Pancreas (tissue), 10 donors: ENCODE measurements around the gene GSG1L. TPM values are rescaled to one million over a fixed set of nuclear protein-coding genes. Genes with fewer than 3 reads are reported as not detected.

Experiments used
- ATAC-seq, 4 donors: fragments of 200-7000 bp; cut with Tn5 transposase; one replicate each; pipeline versions ENCODE4 v1.8.0 to v1.9.1; 2020; ENCODE audit warnings: mild to moderate bottlenecking in 4 of 4, moderate library complexity in 4 of 4
- DNase-seq, 6 donors: peaks; one replicate each; pipeline ENCODE4 v3.0.0-alpha.2; 2020
- FAIRE-seq: peaks from 2 replicates; lab custom pipeline; 2012; peaks lifted over from hg19 to GRCh38; lab: Jason Lieb, UNC
- H3K27ac ChIP-seq, 4 donors: fragments of 200-600 bp; sonication (generic); 1 replicate in 3 of 4; 2 replicates in 1 of 4; pipeline versions ENCODE4 v1.5.0 to v1.8.0; 2020
- H3K27me3 ChIP-seq, 4 donors: fragments of 200-600 bp; one replicate each; pipeline ENCODE4 v1.8.0; 2021
- H3K36me3 ChIP-seq, 3 donors: fragments of 200-600 bp; sonication (generic) in 1 of 3; one replicate each; pipeline versions ENCODE4 v1.5.0 to v1.8.0; 2020 to 2021
- H3K4me1 ChIP-seq, 3 donors: fragments of 200-600 bp; one replicate each; pipeline ENCODE4 v1.8.0; 2021
- H3K4me3 ChIP-seq, 4 donors: fragments of 200-600 bp; sonication (generic) in 2 of 4; one replicate each; pipeline versions ENCODE4 v1.5.0 to v1.8.0; 2020 to 2021
- H3K9me3 ChIP-seq, 4 donors: fragments of 200-600 bp; one replicate each; pipeline ENCODE4 v1.8.0; 2021
- CTCF ChIP-seq, 4 donors: fragments of 200-600 bp; sonication (generic) in 3 of 4; IDR thresholded peaks; one replicate each; pipeline versions ENCODE4 v1.5.0 to v1.8.0; 2021; ENCODE audit warnings: antibody characterized with exemption in 4 of 4
- WGBS, 2 donors: extraction: QIAGEN DNeasy Blood & Tissue Kit; methylation state at CpG; one replicate each; pipeline ENCODE4 v1.1.7; 2013; 5-methylcytosine and 5-hydroxymethylcytosine counted together
- intact Hi-C, 3 donors: fragments of 100-400 bp; cut with DNase I; formaldehyde crosslinking; loops; one replicate each; pipeline versions ENCODE4 v1.11.1 to v1.14.2; 2022
- polyA plus RNA-seq, 2 donors: library from polyadenylated mRNA; stranded (reverse); fragments of 200-250 nt; gene quantifications; one replicate each; pipeline ENCODE4 v1.2.3, GENCODE V29; 2013
- total RNA-seq, 6 donors: library from RNA; stranded (reverse); fragmentation: NEBNext Ultra II Directional in 4 of 6; extraction: Animal tissue kit (Norgen Biotek cat#: 25700) in 4 of 6; gene quantifications; one replicate each; pipeline versions ENCODE4 v1.2.1 to v1.2.4, GENCODE V29; 2021 to 2023
- donor health status: healthy with polysubstance abuse.
- donor health status: DM: no; HTN: no; CAD: no; lungs with moderate emphysema.
- donor health status: DM: no; HTN: no; CAD: no.
- donor health status: control.
- donor health status: control.
- donor health status: Bipolar disorder and iron deficiency.
- donor health status: DM: yes; HTN: yes; CAD: no.
- donor health status: DM: no; HTN: no; CAD: no.
- donor health status: DM: no; HTN: no; CAD: no.
- donor health status: DM: yes; HTN: yes; CAD: no.

Gene GSG1L
- total and polyA plus RNA-seq, 8 donors = 0.02 to 0.12 TPM; not detected in 6

GRCh38 chr16:27767081-27767480, 296.4 kb downstream of the GSG1L start:
- 93 to 96% methylated on average over 7 of the region's 7 CpGs for WGBS, 2 donors
- no peak overlapping the region for H3K4me3 ChIP-seq
- H3K9me3 ChIP-seq = no peaks in the 10 kb centered on the region
- ATAC-seq (no peak), DNase-seq (no peak), FAIRE-seq (no peak)
- H3K27ac ChIP-seq = no peak overlapping the region
- no peak for TF ChIP-seq CTCF (IDR thresholded peaks at IDR 0.05)
- H3K4me1 ChIP-seq = no peaks in the 10 kb centered on the region
- intact Hi-C loops = no loop called here
- H3K27me3 ChIP-seq = no peaks in the 10 kb centered on the region
- H3K36me3 ChIP-seq = peaks cover 0 to 32% (median 0%) of the 10 kb centered on the region in 3 donors

- intact Hi-C loops = no loop called here
- no peaks in the 10 kb centered on the region for H3K9me3 ChIP-seq
- H3K27me3 ChIP-seq = no peaks in the 10 kb centered on the region
- WGBS, 2 donors = 96% methylated on average over 21 of the region's 21 CpGs
- no peaks in the 10 kb centered on the region for H3K4me1 ChIP-seq
- no peak for TF ChIP-seq CTCF (IDR thresholded peaks at IDR 0.05)
- no peak overlapping the region for H3K4me3 ChIP-seq
- DNase-seq (no peak), ATAC-seq (no peak), FAIRE-seq (no peak)
- no peak overlapping the region for H3K27ac ChIP-seq
- peaks cover 0 to 32% (median 3%) of the 10 kb centered on the region in 3 donors for H3K36me3 ChIP-seq
Observed at GRCh38 chr16:27766236-27766925, 297.1 kb downstream of the GSG1L start.

GRCh38 chr16:27764869-27765675, 298.4 kb downstream of the GSG1L start:
- Histone ChIP-seq H3K27ac (no peak overlapping the region), H3K36me3 (peaks cover 0 to 27% (median 3%) of the 10 kb centered on the region in 3 donors), H3K4me3 (no peak overlapping the region), H3K4me1 (no peaks in the 10 kb centered on the region), H3K27me3 (no peaks in the 10 kb centered on the region), H3K9me3 (no peaks in the 10 kb centered on the region)
- DNase-seq (no peak), FAIRE-seq (no peak), ATAC-seq (no peak)
- 92 to 95% methylated on average over 8 of the region's 8 CpGs for WGBS, 2 donors
- no peak for TF ChIP-seq CTCF (IDR thresholded peaks at IDR 0.05)
- intact Hi-C loops = no loop called here

GRCh38 chr16:27764427-27764826, 299.1 kb downstream of the GSG1L start:
- Histone ChIP-seq H3K4me1 (no peaks in the 10 kb centered on the region), H3K9me3 (no peaks in the 10 kb centered on the region), H3K27ac (no peak overlapping the region), H3K4me3 (no peak overlapping the region), H3K27me3 (no peaks in the 10 kb centered on the region), H3K36me3 (peaks cover 0 to 27% (median 3%) of the 10 kb centered on the region in 3 donors)
- intact Hi-C loops = no loop called here
- no peak for DNase-seq
- FAIRE-seq = no peak
- 89 to 100% methylated on average over 3 of the region's 3 CpGs for WGBS, 2 donors
- ATAC-seq = no peak
- no peak for TF ChIP-seq CTCF (IDR thresholded peaks at IDR 0.05)
